GM12865 (cell line): ENCODE measurements around the gene TMEM115.

Experiments used
- DNase-seq: peaks from one replicate; pipeline ENCODE4 v3.0.0; 2010; ENCODE audit warnings: low read depth
- H3K4me3 ChIP-seq: 2 replicates; pipeline ENCODE4 v1.5.1; 2011; ENCODE audit warnings: mild to moderate bottlenecking, low read depth, low read length, control low read depth
- TF ChIP-seq, protein P1 (sequence below): IDR thresholded peaks from 2 replicates; pipeline ENCODE4 v1.5.1; 2011; ENCODE audit warnings: low read length, control low read depth, low read depth, inconsistent platforms; ENCODE audit not compliant: insufficient read depth; ENCODE audit errors: missing control alignments

TMEM115 gene

DNA sequence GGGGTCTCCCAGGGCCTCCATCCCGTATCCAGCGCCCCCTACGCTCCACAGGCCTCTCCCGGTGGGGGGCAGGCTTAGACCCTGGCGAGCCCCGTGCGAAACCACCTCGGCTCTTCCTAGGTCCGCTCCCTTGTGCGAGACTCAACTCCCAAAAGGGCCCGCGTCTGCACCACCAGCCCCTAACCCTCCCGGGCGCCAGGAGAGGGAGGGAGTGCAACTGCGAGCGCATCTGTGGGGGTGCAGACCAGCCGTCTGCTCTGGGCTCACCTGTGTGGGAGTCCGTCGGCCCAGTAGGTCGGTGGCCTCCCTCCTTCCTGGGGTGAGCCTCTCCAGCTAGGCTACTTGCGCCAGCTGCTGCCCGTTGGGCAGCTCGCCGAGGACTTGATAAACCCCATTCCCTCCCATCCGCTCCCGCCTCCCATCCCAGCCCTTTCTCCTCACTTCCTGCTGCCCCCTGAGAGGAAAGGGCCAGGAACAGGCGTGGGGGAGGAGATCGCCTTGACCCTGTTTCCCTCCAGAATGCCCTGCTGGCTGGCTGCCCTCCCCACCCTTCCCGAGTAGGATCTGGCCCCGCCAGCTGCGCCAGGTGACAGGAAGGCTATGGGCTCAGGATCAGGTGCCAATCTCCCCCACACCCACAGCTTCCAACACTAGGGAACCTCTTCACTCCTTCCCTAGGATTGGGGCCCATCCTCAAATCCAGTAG lies 36.8 kb downstream of the TMEM115 start, which contains the start of gene HYAL2:
HYAL2 (minus strand) TSS at position 360 of the 706 bp plus-strand sequence. CDS start 2,256 bp downstream, outside the sequence.
- DNase-seq, result no peak
- peak within 1 kb of the TSS; percentile 81 for H3K4me3 ChIP-seq
- TF ChIP-seq, protein P1, sequence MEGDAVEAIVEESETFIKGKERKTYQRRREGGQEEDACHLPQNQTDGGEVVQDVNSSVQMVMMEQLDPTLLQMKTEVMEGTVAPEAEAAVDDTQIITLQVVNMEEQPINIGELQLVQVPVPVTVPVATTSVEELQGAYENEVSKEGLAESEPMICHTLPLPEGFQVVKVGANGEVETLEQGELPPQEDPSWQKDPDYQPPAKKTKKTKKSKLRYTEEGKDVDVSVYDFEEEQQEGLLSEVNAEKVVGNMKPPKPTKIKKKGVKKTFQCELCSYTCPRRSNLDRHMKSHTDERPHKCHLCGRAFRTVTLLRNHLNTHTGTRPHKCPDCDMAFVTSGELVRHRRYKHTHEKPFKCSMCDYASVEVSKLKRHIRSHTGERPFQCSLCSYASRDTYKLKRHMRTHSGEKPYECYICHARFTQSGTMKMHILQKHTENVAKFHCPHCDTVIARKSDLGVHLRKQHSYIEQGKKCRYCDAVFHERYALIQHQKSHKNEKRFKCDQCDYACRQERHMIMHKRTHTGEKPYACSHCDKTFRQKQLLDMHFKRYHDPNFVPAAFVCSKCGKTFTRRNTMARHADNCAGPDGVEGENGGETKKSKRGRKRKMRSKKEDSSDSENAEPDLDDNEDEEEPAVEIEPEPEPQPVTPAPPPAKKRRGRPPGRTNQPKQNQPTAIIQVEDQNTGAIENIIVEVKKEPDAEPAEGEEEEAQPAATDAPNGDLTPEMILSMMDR, result no peak

DNA sequence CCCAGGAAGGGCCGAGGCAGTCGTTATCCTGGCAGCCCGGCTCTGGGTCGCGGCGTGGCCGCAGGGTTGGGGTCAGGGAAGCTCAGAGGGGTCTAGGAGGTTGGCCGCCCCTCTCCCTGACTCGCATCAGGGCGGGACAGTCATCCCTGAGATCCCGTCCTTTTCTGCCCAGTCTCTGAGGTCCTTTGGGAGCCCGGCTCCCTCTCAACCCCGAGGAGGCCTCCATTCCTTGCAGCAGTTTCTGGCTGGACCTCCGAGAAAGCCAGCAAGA lies 37.3 kb downstream of the TMEM115 start:
- TF ChIP-seq, protein P1, result no peak
- peak overlapping the region; percentile 81 for H3K4me3 ChIP-seq
- DNase-seq, result no peak

DNA sequence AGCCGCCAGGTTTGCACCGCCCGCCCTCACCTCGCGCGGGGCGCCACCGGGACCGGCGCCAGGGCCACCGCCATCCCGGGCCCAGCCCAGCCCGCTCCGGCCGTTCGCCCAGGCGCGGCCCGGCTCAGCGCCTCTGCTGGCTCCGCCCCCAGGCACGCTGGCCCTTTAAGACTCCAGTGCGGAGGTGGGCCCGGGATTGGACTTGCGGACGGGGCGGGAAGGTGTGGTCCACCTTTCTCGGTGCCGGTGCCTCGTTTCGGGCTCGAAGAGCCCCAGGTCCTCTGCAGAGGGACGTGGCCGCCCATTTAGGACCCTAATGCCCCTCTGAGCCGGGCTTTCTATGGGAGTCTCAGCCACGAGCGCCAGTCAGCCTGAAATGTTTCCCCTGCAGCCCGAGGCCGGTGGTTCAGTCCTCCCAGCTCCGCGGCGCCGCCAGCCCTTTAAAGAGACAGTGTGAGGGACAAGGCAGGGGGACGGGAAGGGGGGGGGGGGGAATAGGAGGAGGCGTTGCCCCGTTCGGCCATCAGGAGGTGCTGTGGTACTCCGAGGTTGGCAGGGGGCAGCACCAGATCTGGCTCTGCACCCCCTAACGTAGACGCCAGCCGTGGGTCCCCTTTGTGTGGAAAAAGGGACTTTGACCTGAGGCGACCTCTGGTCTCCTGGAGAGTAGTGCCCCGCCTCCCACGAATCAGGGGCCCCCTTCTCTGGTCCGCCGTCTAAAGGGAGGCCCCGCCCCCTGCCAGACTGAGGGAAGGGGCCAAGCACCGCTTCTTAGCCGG lies 37.8 kb downstream of the TMEM115 start:
- TF ChIP-seq, protein P1, result peak; percentile 56
- peak; percentile 91 for DNase-seq
- H3K4me3 ChIP-seq, result peak overlapping the region; percentile 81

DNA sequence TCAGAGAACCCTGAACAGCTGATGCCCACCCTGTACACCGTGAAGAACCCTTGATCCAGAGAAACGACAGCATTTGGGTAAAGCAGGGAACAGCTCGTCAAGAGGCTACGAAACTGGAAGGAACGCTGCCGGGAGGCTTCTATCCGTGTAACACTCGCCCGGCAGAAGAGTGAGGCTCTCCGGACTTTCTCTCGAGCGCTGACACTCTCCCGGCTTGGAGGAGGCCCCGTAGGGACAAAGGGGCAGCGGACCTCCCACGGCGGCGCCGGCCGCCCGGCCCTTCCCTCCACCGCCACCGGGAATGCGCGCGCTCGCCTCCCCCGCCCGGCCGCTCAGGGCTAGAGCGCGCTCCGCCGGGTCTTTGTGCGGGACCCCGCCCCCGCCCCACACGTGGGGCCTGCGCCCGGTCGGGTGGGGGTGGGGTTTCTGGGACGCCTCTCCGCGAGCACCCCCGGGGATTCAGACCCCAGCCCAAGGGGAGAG lies 38.4 kb downstream of the TMEM115 start:
- TF ChIP-seq, protein P1, result no peak
- peak; percentile 71 for DNase-seq
- H3K4me3 ChIP-seq, result peak overlapping the region; percentile 81

DNA sequence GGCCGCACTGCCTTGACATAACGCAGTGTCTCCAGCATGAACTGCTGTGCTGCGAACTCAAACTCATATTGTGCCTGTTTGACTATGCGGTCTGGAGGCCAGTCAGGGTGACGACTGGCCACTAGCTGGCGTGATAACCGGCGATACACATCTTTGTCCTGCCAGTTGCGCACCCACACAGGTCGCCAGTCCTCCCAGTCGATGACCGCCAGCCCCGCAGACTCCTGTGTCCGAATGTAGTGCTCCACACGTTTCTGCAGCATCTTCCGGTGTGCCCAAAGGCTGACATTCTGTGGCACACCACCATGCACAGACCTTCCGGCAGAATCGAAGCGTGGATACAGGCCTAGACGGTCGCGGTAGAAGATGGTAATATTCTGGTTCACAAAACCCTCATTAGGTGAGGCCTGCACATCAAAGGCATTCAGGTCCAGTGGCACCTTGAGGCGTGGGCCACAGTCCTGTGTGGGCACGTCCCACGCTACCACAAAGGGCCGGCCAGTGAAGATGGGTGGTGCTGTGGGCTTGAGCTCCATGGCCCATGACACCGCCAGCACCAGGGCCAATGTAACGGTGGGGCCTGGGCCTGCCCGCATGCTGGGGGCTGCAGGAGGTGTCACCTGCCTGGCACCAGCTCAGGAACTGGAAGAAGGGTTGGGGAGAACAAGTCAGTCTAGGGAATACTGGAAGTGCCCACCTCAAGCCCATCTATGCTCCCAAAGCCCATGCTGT lies 39.3 kb downstream of the TMEM115 start:
- TF ChIP-seq, protein P1, result no peak
- no peak for DNase-seq
- peak overlapping the region; percentile 81 for H3K4me3 ChIP-seq

DNA sequence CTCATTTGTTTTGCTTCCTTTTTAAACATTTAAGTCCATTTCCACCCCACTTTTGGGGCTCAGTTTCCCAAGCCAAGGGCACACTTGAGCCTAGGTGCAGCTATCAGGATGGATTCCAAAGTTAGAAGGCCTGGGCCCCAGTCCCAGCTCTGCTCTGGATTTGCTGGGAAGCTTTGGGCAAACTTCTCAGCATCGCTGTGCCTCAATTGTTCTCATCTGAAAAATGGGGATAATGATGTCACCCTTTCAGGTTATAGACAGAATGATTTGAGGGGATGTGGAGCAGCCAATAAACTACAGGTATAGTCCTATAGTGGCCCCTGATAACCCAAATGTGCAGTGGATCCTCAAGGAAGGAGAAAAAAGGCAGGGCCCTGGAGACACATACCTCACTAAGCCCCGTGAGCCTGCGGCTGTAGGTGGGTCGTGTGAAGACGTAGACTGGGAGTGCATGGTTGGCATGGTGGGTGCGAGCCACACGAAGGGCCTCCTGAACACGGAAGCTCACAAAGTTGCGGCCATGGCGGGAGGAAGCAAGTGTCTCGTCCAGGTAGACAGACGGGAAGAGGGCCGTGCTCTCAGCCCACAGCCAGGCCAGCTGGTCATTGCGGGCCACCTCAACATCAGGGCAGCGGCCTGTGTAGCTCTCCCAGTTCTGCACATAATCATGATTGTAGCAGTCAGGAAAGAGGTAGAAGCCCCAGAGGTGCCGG lies 40.0 kb downstream of the TMEM115 start:
- DNase-seq, result no peak
- TF ChIP-seq, protein P1, result no peak
- no peak overlapping the region for H3K4me3 ChIP-seq
